ENCODE data around the gene CAB39L.

DNA sequence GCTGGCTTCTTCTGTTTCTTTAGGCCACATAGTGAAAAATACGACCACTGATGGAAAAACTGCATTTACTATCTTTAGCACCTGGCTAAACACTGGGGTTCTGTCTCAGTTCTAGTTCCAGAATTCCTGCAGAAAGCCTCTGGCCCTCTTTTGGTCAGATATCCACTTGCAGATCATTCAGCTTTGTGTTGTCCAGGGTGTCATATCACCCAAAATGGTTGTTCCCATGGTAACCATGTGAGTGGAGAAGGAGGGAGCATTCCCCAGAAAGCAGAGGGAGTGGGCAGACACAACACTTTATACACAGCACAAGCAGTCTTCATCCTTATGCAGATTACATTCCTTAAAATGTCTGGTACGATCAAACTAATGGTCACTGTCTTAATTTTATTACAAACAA is 73.5 kb downstream of the CAB39L start:
- TF ChIP-seq, protein P1, sequence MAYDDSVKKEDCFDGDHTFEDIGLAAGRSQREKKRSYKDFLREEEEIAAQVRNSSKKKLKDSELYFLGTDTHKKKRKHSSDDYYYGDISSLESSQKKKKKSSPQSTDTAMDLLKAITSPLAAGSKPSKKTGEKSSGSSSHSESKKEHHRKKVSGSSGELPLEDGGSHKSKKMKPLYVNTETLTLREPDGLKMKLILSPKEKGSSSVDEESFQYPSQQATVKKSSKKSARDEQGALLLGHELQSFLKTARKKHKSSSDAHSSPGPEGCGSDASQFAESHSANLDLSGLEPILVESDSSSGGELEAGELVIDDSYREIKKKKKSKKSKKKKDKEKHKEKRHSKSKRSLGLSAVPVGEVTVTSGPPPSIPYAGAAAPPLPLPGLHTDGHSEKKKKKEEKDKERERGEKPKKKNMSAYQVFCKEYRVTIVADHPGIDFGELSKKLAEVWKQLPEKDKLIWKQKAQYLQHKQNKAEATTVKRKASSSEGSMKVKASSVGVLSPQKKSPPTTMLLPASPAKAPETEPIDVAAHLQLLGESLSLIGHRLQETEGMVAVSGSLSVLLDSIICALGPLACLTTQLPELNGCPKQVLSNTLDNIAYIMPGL (CRISPR knock-in tag; IDR thresholded peaks at IDR 0.05; ENCODE audit: borderline replicate concordance in 1 of 2, low read depth in 1 of 2), result no peak
- TF ChIP-seq ZNF788 (CRISPR knock-in tag; IDR thresholded peaks at IDR 0.05; ENCODE audit: borderline replicate concordance) (no peak), JUNB (CRISPR knock-in tag; IDR thresholded peaks at IDR 0.05; ENCODE audit: borderline replicate concordance) (no peak), ARNTL (CRISPR knock-in tag; IDR thresholded peaks at IDR 0.05) (no peak)
- TF ChIP-seq, protein P2, sequence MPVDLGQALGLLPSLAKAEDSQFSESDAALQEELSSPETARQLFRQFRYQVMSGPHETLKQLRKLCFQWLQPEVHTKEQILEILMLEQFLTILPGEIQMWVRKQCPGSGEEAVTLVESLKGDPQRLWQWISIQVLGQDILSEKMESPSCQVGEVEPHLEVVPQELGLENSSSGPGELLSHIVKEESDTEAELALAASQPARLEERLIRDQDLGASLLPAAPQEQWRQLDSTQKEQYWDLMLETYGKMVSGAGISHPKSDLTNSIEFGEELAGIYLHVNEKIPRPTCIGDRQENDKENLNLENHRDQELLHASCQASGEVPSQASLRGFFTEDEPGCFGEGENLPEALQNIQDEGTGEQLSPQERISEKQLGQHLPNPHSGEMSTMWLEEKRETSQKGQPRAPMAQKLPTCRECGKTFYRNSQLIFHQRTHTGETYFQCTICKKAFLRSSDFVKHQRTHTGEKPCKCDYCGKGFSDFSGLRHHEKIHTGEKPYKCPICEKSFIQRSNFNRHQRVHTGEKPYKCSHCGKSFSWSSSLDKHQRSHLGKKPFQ (CRISPR knock-in tag; IDR thresholded peaks at IDR 0.05; ENCODE audit: insufficient replicate concordance), result no peak
- TF ChIP-seq, protein P3, sequence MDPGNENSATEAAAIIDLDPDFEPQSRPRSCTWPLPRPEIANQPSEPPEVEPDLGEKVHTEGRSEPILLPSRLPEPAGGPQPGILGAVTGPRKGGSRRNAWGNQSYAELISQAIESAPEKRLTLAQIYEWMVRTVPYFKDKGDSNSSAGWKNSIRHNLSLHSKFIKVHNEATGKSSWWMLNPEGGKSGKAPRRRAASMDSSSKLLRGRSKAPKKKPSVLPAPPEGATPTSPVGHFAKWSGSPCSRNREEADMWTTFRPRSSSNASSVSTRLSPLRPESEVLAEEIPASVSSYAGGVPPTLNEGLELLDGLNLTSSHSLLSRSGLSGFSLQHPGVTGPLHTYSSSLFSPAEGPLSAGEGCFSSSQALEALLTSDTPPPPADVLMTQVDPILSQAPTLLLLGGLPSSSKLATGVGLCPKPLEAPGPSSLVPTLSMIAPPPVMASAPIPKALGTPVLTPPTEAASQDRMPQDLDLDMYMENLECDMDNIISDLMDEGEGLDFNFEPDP (CRISPR knock-in tag; conservative IDR thresholded peaks at IDR 0.05), result no peak

Data from HepG2 (cell line).